ENCODE measurements around the gene SLC6A12.

The SLC6A12 gene

GRCh38 chr12:172732-173161 lies 41.2 kb downstream of the SLC6A12 start:
- TF ChIP-seq CTCF (IDR thresholded peaks at IDR 0.05; ENCODE audit: low read depth, low read length, missing control alignments): no peak
- DNase-seq (ENCODE audit: low read depth): no peak
- no peak overlapping the region for H3K4me3 ChIP-seq (ENCODE audit: low read depth, low read length)

GRCh38 chr12:171743-172676 lies 41.9 kb downstream of the SLC6A12 start:
- no peak for DNase-seq (ENCODE audit: low read depth)
- no peak for TF ChIP-seq CTCF (IDR thresholded peaks at IDR 0.05; ENCODE audit: low read depth, low read length, missing control alignments)
- H3K4me3 ChIP-seq (ENCODE audit: low read depth, low read length): no peak overlapping the region

GRCh38 chr12:171276-171675 lies 42.7 kb downstream of the SLC6A12 start:
- DNase-seq (ENCODE audit: low read depth): no peak
- H3K4me3 ChIP-seq (ENCODE audit: low read depth, low read length): no peak overlapping the region
- TF ChIP-seq CTCF (IDR thresholded peaks at IDR 0.05; ENCODE audit: low read depth, low read length, missing control alignments): no peak

GRCh38 chr12:170371-171225 lies 43.4 kb downstream of the SLC6A12 start:
- no peak overlapping the region for H3K4me3 ChIP-seq (ENCODE audit: low read depth, low read length)
- no peak for TF ChIP-seq CTCF (IDR thresholded peaks at IDR 0.05; ENCODE audit: low read depth, low read length, missing control alignments)
- no peak for DNase-seq (ENCODE audit: low read depth)

DNA sequence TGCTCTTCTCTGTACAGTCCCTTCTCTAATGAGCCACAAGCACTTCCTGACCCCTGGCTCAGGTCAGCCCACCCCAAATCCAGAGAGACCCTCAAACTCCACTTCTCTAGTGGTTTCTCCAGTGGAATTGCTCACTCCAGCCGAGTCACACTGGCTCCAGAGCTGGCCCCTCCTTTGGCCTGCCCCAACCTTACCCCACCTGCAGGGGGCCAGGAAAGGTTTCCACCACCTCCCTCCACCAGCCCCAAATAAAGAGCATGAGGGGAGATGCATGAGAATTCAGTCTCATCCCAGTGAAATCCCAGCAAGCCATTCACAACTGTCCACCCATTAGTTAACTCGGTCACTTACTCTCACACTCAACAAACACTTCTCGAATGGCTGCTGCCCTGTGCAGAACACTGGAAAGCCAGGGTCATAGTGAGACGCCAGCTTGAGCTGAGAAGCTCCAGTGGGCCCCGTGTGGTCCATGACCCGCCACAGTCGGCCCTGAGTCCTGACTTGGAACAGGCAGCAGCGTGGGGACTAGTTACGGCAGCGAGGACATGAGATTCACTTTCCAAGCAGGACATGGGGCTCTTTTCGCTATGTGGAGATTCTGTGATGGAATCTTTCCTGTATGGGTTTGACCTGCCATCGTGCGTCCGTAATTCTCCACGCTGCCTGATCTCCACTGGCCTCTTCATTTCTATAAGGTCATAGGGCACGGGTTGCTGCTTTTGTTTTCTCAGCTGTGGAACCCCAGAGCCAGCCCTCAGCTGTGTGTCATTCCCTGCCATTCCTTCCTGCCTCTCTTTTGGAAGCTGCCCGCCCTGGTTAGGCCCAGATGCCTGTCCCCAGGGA lies 44.2 kb downstream of the SLC6A12 start:
- peak; percentile 39 for TF ChIP-seq CTCF (IDR thresholded peaks at IDR 0.05; ENCODE audit: low read depth, low read length, missing control alignments)
- DNase-seq (ENCODE audit: low read depth): no peak
- H3K4me3 ChIP-seq (ENCODE audit: low read depth, low read length): no peak overlapping the region

- TF ChIP-seq CTCF (IDR thresholded peaks at IDR 0.05; ENCODE audit: low read depth, low read length, missing control alignments): no peak
- no peak overlapping the region for H3K4me3 ChIP-seq (ENCODE audit: low read depth, low read length)
- no peak for DNase-seq (ENCODE audit: low read depth)
Observed at GRCh38 chr12:168763-169525, 45.0 kb downstream of the SLC6A12 start.

Measured in GM12864 (cell line).